DND-41 (cell line): ENCODE results near the gene JMJD8.

ENCODE experiments used
- ATAC-seq: fragments of 200-7000 bp; cut with Tn5 transposase; 3 replicates; pipeline ENCODE4 v1.9.1; 2021; ENCODE audit warnings: low read depth; ENCODE audit not compliant: insufficient read depth
- DNase-seq: peaks from one replicate; pipeline ENCODE4 v3.0.0-alpha.2; 2020
- H2AFZ ChIP-seq: 2 replicates; pipeline ENCODE4 v1.6.0; 2012; ENCODE audit warnings: low read depth, low read length
- H3K27ac ChIP-seq: 2 replicates; pipeline ENCODE4 v1.5.1; 2012; ENCODE audit warnings: low read length, inconsistent platforms
- H3K27me3 ChIP-seq: fragments of 200-600 bp; sonication (generic); 2 replicates; pipeline ENCODE4 v1.6.0; 2012; ENCODE audit warnings: low read length, mild to moderate bottlenecking, inconsistent platforms; ENCODE audit not compliant: insufficient read depth, poor library complexity
- H3K36me3 ChIP-seq: 2 replicates; pipeline ENCODE4 v1.5.1; 2012; ENCODE audit warnings: low read length, inconsistent platforms; ENCODE audit not compliant: insufficient read depth
- H3K4me1 ChIP-seq: 2 replicates; pipeline ENCODE4 v1.5.1; 2012; ENCODE audit warnings: mild to moderate bottlenecking, low read length; ENCODE audit not compliant: insufficient read depth
- H3K4me2 ChIP-seq: 2 replicates; pipeline ENCODE4 v1.6.0; 2012; ENCODE audit warnings: mild to moderate bottlenecking, moderate library complexity, low read length, inconsistent platforms; ENCODE audit not compliant: insufficient read depth
- H3K4me3 ChIP-seq, 2 experiments: fragments of 200-600 bp in 1 of 2; shearing (Covaris generic) in 1 of 2; 2 replicates each; pipeline ENCODE4 v1.5.1; 2012 to 2016; ENCODE audit warnings: inconsistent platforms in 2 of 2, low read length in 2 of 2, mild to moderate bottlenecking in 2 of 2, low read depth in 1 of 2, moderate library complexity in 1 of 2
- H3K79me2 ChIP-seq: 2 replicates; pipeline ENCODE4 v1.6.0; 2012; ENCODE audit warnings: low read length, inconsistent platforms; ENCODE audit not compliant: insufficient read depth
- H3K9ac ChIP-seq: 2 replicates; pipeline ENCODE4 v1.6.0; 2012; ENCODE audit warnings: low read depth, mild to moderate bottlenecking, inconsistent platforms, low read length, moderate library complexity
- H3K9me3 ChIP-seq: 2 replicates; pipeline ENCODE4 v1.5.1; 2012; ENCODE audit warnings: low read length, moderate library complexity, mild to moderate bottlenecking, inconsistent platforms; ENCODE audit not compliant: insufficient read depth, severe bottlenecking
- H4K20me1 ChIP-seq: 2 replicates; pipeline ENCODE4 v1.6.0; 2012; ENCODE audit warnings: low read length; ENCODE audit not compliant: insufficient read depth
- CTCF ChIP-seq: IDR thresholded peaks from 2 replicates; pipeline ENCODE4 v1.5.1; 2012; ENCODE audit warnings: borderline replicate concordance, low read length, moderate library complexity, mild to moderate bottlenecking; ENCODE audit not compliant: poor library complexity, severe bottlenecking; ENCODE audit errors: extremely low read depth
- EZH2 ChIP-seq: IDR thresholded peaks from 3 replicates; pipeline ENCODE4 v1.6.1; 2012; ENCODE audit warnings: borderline replicate concordance, low read depth, mild to moderate bottlenecking, moderate library complexity, low read length, inconsistent platforms; ENCODE audit not compliant: severe bottlenecking

JMJD8 gene

GRCh38 chr16:718389-718788 is 34.3 kb upstream of the JMJD8 start:
- Histone ChIP-seq H3K4me3 (no peak overlapping the region), H3K9ac (peak overlapping the region; percentile 30; the same call in 1 of the 2 replicates), H3K79me2 (peaks cover 18% of the 10 kb centered on the region), H3K27ac (no peak overlapping the region; the same call in 1 of the 2 replicates), H3K4me2 (0 out of 2 replicates have a peak overlapping the region, but pooled peaks have one; percentile 86), H2AFZ (no peak overlapping the region), H3K27me3 (peaks cover 6% of the 10 kb centered on the region), H3K36me3 (peaks cover 12% of the 10 kb centered on the region; the same call in 1 of the 2 replicates), H4K20me1 (peaks cover 51% of the 10 kb centered on the region), H3K4me1 (peaks cover 77% of the 10 kb centered on the region), H3K9me3 (no peaks in the 10 kb centered on the region)
- no peak for ATAC-seq
- no peak for DNase-seq
- no peak for TF ChIP-seq CTCF
- no peak for TF ChIP-seq EZH2

GRCh38 chr16:717450-718245 is 33.5 kb upstream of the JMJD8 start:
- no peaks in the 10 kb centered on the region for H3K9me3 ChIP-seq
- H3K4me3 ChIP-seq = no peak overlapping the region
- H3K36me3 ChIP-seq = peaks cover 12% of the 10 kb centered on the region; the same call in 1 of the 2 replicates
- DNase-seq = no peak
- H3K4me2 ChIP-seq = no peak overlapping the region
- H3K4me1 ChIP-seq = peaks cover 77% of the 10 kb centered on the region
- H2AFZ ChIP-seq = no peak overlapping the region
- no peak for TF ChIP-seq EZH2
- no peak for TF ChIP-seq CTCF
- H3K79me2 ChIP-seq = peaks cover 18% of the 10 kb centered on the region
- ATAC-seq = no peak
- H4K20me1 ChIP-seq = peaks cover 51% of the 10 kb centered on the region
- no peak overlapping the region for H3K9ac ChIP-seq
- H3K27ac ChIP-seq = no peak overlapping the region
- peaks cover 6% of the 10 kb centered on the region for H3K27me3 ChIP-seq

- H3K9me3 ChIP-seq = no peaks in the 10 kb centered on the region
- H4K20me1 ChIP-seq = peaks cover 45% of the 10 kb centered on the region
- peak overlapping the region; percentile 74 for H3K9ac ChIP-seq
- H3K27me3 ChIP-seq = peaks cover 6% of the 10 kb centered on the region
- H3K4me2 ChIP-seq = peak overlapping the region; percentile 68
- H3K79me2 ChIP-seq = peaks cover 18% of the 10 kb centered on the region
- DNase-seq (no peak), ATAC-seq (no peak)
- no peak overlapping the region for H3K27ac ChIP-seq
- no peak for TF ChIP-seq EZH2
- TF ChIP-seq CTCF = no peak
- H3K4me1 ChIP-seq = peaks cover 73% of the 10 kb centered on the region
- H3K4me3 ChIP-seq = peak overlapping the region in 1 of 2 experiments; percentile 75; a peak in 1 of 4 replicates
- no peak overlapping the region for H2AFZ ChIP-seq
- H3K36me3 ChIP-seq = peaks cover 12% of the 10 kb centered on the region; the same call in 1 of the 2 replicates
These were observed 32.7 kb upstream of the JMJD8 start for GRCh38 chr16:716768-717325.
